Kidney tubule cell (primary cell): Measurements from ENCODE around the gene POU2AF2.
"Not testable (repeated sequence)": the region's sequence is repeated elsewhere in the genome, so short reads cannot be mapped to it uniquely, and the experiment has no call there.

Source experiments
- DNase-seq: peaks from one replicate; pipeline ENCODE4 v3.0.0-alpha.2; 2018; ENCODE audit warnings: low spot score

POU2AF2 gene

GRCh38 chr11:111303461-111303860 lies 57.9 kb downstream of the POU2AF2 start:
- peak; percentile 47 for DNase-seq

DNA sequence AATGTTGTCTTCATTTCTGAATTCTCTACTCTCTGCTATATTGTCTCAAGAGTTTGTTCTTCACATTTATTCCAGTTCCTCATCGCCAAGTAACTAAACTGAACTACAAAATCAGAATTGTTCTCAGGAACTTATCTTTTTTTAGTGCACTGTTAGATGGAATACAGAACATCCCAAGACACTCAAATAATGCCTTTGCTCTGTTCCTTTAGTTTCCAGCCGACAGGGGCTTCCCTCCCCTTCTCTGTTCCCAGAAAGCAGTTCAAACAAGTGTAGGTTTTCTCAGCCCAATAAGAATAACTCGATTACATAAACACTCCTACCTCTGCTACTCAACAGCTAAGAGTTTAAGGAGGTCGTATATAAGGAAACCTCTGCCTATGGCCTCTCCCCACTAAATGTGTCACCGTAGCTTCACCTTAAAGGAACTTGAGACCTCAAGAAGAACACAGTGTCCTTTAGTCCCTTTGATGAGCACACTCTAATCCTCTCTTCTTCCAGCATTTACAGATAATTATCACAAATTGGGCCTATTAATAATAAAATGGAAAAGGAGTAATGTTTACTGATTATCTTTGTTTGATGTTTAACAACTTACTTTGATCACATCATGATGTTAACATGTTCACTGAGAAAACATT lies 59.8 kb downstream of the POU2AF2 start:
- DNase-seq = no peak

- DNase-seq = no peak
Observed at GRCh38 chr11:111305876-111306275, 60.4 kb downstream of the POU2AF2 start.

DNA sequence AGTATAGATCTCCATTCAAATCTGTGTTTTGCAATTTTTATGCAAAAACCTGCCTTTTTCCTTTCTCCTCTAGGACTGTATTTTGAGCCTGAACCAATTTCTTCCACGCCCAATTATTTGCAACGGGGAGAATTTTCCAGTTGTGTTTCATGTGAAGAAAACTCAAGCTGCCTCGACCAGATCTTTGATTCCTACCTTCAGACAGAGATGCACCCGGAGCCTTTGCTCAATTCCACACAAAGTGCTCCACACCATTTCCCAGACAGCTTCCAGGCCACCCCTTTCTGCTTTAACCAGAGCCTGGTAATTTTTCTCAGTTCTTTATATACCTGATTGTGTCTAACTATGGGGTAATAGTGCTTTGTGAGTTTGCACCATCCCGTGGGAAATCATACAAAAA lies 60.8 kb downstream of the POU2AF2 start:
- no peak for DNase-seq

- no peak for DNase-seq
Observed at GRCh38 chr11:111307472-111308108, 62.1 kb downstream of the POU2AF2 start.

DNA sequence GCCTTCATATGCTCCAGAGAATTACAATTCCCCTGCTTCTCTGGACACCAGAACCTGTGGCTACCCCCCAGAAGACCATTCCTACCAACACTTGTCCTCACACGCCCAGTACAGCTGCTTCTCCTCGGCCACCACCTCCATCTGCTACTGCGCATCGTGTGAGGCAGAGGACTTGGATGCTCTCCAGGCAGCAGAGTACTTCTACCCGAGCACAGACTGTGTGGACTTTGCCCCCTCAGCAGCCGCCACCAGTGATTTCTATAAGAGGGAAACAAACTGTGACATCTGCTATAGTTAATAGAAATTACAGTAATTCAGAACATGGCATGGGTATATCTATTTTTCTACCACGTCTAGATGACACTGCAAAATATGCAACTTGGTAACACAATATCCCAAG lies 62.6 kb downstream of the POU2AF2 start:
- peak; percentile 20 for DNase-seq

- no peak for DNase-seq
Observed at GRCh38 chr11:111309215-111309915, 63.8 kb downstream of the POU2AF2 start.

DNA sequence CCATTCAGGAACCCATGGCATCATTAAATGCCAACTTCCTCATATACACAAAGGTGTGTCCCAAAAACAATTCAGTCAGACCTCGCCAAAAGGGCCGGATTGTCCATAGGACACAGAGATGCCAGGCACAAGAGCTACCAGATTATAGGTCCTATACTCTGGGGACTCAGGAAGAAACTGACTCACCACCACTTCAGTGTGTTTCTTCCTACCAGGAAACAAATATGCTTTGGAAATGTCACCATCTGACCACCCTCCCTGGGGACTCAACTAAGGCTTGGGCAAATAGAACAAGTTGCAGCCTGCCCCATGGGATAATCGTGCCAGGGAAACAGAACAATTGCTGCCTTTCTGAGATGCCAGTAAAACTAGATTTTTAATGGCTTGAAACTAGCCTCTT lies 64.6 kb downstream of the POU2AF2 start:
- no peak for DNase-seq

GRCh38 chr11:111310723-111311122 lies 65.2 kb downstream of the POU2AF2 start:
- DNase-seq = no peak

DNA sequence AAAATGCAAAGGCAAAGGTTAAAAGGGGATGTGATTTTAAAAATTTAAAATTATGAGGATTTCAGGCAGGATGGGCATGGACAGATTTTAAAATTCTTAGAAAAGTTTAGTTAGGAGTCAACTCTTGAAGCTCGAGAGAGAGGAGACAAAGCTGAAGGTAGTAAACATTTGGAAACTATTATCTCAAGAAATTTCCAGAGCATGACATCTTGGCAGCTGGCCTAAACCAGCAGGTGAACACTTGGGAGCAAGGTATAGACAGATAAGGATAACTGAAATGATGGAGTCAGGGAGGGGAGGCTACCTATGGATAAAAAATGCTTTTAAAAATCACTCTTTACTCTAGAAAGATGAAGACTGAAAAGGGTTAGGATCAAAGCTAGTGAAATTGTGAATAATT lies 66.6 kb downstream of the POU2AF2 start:
- no peak for DNase-seq

- DNase-seq = no peak
Observed at GRCh38 chr11:111319296-111319695, 73.8 kb downstream of the POU2AF2 start.

- not testable (repeated sequence) for DNase-seq
Observed at GRCh38 chr11:111320199-111320598, 74.7 kb downstream of the POU2AF2 start.

GRCh38 chr11:111320728-111321568 lies 75.4 kb downstream of the POU2AF2 start:
- no peak for DNase-seq

- DNase-seq = peak; percentile 45
Observed at GRCh38 chr11:111322534-111322933, 77.0 kb downstream of the POU2AF2 start.

DNA sequence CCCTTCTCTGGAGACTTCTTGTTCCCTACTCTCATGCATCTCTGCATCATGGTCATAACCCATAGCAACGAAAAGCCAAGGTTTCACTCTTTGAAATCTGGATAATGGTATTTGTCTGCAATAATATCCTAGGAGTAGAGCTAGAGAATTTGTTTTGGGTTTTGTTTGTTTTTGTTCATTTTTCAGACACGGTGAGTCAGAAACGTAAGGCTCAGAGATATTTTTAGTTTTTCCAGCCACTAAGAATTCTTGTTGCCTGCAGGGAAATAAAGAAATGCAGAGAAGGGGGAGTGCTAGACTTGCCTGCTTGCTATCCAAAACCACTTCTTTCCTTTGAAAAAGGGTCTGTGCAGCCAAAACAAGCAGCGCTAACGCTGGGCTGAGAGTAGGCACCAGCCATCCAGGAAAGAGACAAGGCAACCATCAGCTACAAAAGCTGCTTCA lies 78.8 kb downstream of the POU2AF2 start:
- no peak for DNase-seq

- no peak for DNase-seq
Observed at GRCh38 chr11:111325259-111325658, 79.7 kb downstream of the POU2AF2 start.

DNA sequence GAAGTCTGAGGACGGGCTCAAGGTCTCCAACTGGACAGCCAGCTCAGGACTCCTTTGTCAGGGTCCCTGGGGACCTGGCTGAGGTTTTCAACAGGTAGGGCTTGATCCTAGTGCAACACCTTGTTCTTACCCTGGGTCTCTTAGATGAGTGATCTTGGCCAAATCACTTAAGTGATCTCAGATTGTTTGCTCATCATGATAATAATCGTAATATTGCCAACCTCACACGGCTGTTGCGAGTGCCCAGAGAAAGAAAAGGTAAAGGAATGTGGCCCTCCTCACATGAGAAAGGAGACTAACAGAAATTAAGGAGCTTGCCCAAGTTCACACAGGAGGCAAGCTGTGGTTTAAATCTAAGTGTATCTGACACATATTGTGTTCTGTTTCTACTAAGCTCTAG lies 81.3 kb downstream of the POU2AF2 start:
- DNase-seq = no peak

DNA sequence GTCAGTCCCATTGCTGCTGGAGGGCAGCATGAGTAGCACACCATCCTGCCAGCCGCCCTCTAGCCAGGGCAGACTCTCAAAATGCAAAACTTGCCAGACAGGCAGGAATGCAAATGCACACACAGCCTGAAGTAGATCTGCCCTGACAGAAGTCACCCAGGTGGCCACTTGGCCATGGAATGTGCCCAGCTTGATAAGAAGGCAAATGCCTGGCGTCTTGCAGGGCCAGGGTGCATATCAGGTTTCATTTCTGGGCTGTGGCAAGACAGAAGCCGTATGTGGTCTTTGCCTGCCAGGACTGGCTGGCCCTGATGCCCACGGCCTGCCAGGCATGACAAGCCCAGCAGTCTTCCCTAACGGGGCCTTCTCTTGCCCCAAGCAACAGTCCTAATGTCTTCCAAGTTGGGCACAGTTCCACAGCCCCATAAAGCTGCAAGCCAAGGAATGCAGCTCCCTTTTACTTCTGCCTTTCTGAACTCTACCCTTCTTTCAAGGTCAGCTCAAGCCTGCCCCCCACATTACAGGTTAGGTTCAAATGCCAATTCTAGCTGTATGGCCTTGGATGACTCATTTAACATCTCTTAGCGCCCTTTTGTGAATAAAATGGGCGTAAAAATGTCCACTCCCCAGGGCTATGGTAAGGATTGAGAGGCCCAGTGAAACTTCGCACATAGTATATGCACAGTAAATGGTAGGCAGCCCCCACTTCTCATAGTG lies 82.5 kb downstream of the POU2AF2 start:
- peak; percentile 21 for DNase-seq

DNA sequence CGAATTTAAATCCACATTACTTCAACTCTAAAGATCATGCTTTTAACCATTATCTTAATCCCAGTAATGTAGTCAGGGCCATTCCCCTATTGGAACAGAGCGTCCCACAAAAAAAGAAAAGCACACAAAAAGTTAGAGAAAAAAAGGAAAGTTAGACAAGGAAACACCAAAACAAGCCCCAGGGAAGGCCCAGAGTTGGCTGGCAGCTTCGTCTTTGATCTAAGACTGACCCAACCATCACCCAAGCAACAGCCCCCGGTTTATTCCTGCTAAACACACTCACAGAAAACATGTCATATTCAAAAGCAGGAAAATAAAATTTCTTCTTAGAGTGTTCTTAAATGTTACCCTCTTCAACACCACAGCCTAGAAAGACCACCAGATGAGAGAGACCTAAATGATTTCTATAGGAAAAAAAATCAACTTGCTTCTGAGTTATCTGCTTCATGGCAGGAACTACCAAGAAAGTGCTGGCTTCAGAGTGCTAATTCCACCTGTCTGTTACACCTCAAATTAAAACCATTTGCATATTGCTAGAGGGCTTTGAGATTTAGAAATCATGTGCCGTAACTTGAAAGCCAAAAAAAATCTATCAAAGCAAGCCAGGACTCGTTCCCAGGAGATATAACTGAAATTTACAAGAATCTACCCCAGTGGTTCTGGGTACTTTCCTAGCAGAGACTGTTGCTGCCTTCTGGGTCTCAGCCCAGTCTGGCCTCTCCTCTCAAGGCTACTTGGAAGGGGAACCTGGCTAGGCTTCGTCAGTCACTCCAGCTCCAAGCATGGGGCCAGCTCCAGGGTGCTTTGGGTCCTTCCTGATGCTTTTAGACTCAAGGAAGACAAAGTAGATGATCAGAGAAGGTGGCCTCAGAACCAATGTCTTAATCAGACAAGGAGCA lies 84.0 kb downstream of the POU2AF2 start:
- no peak for DNase-seq

- DNase-seq = no peak
Observed at GRCh38 chr11:111330234-111330893, 84.8 kb downstream of the POU2AF2 start.
